Loucy (cell line): ENCODE data around the gene SLC22A4.

Source experiments
- H2AFZ ChIP-seq: fragments of 200-600 bp; sonication (generic); 2 replicates; pipeline ENCODE4 v1.6.0; 2016; ENCODE audit warnings: antibody characterized with exemption, mild to moderate bottlenecking, low read length, moderate library complexity
- H3F3A ChIP-seq: fragments of 200-600 bp; 2 replicates; pipeline ENCODE4 v1.6.0; 2016; ENCODE audit warnings: antibody characterized with exemption, low read depth, mild to moderate bottlenecking
- H3K27me3 ChIP-seq: fragments of 200-600 bp; sonication (generic); 2 replicates; pipeline ENCODE4 v1.6.1; 2014; ENCODE audit warnings: low read length, mild to moderate bottlenecking; ENCODE audit not compliant: insufficient read depth, poor library complexity, severe bottlenecking
- H3K36me3 ChIP-seq: fragments of 200-600 bp; sonication (generic); 2 replicates; pipeline ENCODE4 v1.6.1; 2016; ENCODE audit warnings: low read length; ENCODE audit not compliant: insufficient read depth
- H3K4me1 ChIP-seq: fragments of 200-600 bp; sonication (generic); 2 replicates; pipeline ENCODE4 v1.5.1; 2014; ENCODE audit warnings: low read length, mild to moderate bottlenecking; ENCODE audit not compliant: insufficient read depth, poor library complexity, severe bottlenecking
- H3K4me2 ChIP-seq: fragments of 200-600 bp; sonication (generic); 2 replicates; pipeline ENCODE4 v1.6.0; 2014; ENCODE audit warnings: antibody characterized with exemption, low read length, low read depth, mild to moderate bottlenecking; ENCODE audit not compliant: poor library complexity, severe bottlenecking
- H3K4me3 ChIP-seq: fragments of 200-600 bp; sonication (generic); 2 replicates; pipeline ENCODE4 v1.5.1; 2014; ENCODE audit warnings: low read length, mild to moderate bottlenecking, mixed read lengths; ENCODE audit not compliant: poor library complexity, severe bottlenecking
- H3K79me2 ChIP-seq: fragments of 200-600 bp; sonication (generic); 2 replicates; pipeline ENCODE4 v1.6.1; 2014; ENCODE audit warnings: low read length; ENCODE audit not compliant: insufficient read depth
- H3K9ac ChIP-seq: fragments of 200-600 bp; sonication (generic); 2 replicates; pipeline ENCODE4 v1.6.0; 2014; ENCODE audit warnings: mild to moderate bottlenecking, low read depth, low read length, moderate library complexity; ENCODE audit not compliant: poor library complexity, severe bottlenecking
- H3K9me2 ChIP-seq: fragments of 200-600 bp; sonication (generic); replicated peaks from 2 replicates; pipeline ENCODE4 v1.6.1; 2016; ENCODE audit warnings: low read depth, low read length, mixed read lengths
- H3K9me3 ChIP-seq: fragments of 200-600 bp; sonication (generic); 2 replicates; pipeline ENCODE4 v1.6.1; 2014; ENCODE audit warnings: mild to moderate bottlenecking, antibody characterized with exemption, low read length, low read depth; ENCODE audit not compliant: insufficient read depth
- H4K20me1 ChIP-seq: fragments of 200-600 bp; sonication (generic); 2 replicates; pipeline ENCODE4 v1.6.0; 2014; ENCODE audit warnings: antibody characterized with exemption, low read length, mild to moderate bottlenecking; ENCODE audit not compliant: insufficient read depth, poor library complexity, severe bottlenecking
- CTCF ChIP-seq: fragments of 200-600 bp; sonication (generic); conservative IDR thresholded peaks from 2 replicates; pipeline ENCODE4 v1.5.1; 2014; ENCODE audit warnings: mild to moderate bottlenecking, antibody characterized with exemption, low read length
- EZH2phosphoT487 ChIP-seq: fragments of 200-600 bp; IDR thresholded peaks from 2 replicates; pipeline ENCODE4 v1.6.1; 2018; ENCODE audit warnings: antibody characterized with exemption, mild to moderate bottlenecking, moderate library complexity, borderline replicate concordance

Gene SLC22A4

GRCh38 chr5:132392978-132393825, 99.0 kb downstream of the SLC22A4 start:
- H3K9me2 ChIP-seq: no peaks in the 10 kb centered on the region
- peaks cover 20% of the 10 kb centered on the region for H3K4me1 ChIP-seq
- H2AFZ ChIP-seq: no peak overlapping the region
- no peak overlapping the region for H3K4me2 ChIP-seq
- no peaks in the 10 kb centered on the region for H3F3A ChIP-seq
- H3K4me3 ChIP-seq: no peak overlapping the region
- H3K9ac ChIP-seq: no peak overlapping the region
- H3K27me3 ChIP-seq: no peaks in the 10 kb centered on the region
- H3K79me2 ChIP-seq: no peaks in the 10 kb centered on the region
- no peaks in the 10 kb centered on the region for H3K9me3 ChIP-seq
- H4K20me1 ChIP-seq: no peaks in the 10 kb centered on the region
- no peak for TF ChIP-seq EZH2phosphoT487
- no peak for TF ChIP-seq CTCF
- no peaks in the 10 kb centered on the region for H3K36me3 ChIP-seq
